HG03064 (cell line): ENCODE results near the gene NUP107.
A peak's percentile ranks its signal among the peaks of the same experiment; 100 is the strongest.

ENCODE experiments used
- ATAC-seq: cut with Tn5 transposase; IDR thresholded peaks from one replicate; pipeline ENCODE4 v1.9.1; 2021; ENCODE audit warnings: low read depth; ENCODE audit not compliant: unreplicated experiment

Gene NUP107

GRCh38 chr12:68771223-68771925 is 84.6 kb downstream of the NUP107 start:
- ATAC-seq, result no peak

- no peak for ATAC-seq
Measured at GRCh38 chr12:68772714-68773113, 85.9 kb downstream of the NUP107 start.

GRCh38 chr12:68773582-68773981 is 86.8 kb downstream of the NUP107 start:
- ATAC-seq, result no peak

GRCh38 chr12:68775121-68775630 is 88.4 kb downstream of the NUP107 start:
- no peak for ATAC-seq

- no peak for ATAC-seq
Measured at GRCh38 chr12:68776976-68777610, 90.3 kb downstream of the NUP107 start.

- no peak for ATAC-seq
Measured at GRCh38 chr12:68779280-68779679, 92.5 kb downstream of the NUP107 start.

- no peak for ATAC-seq
Measured at GRCh38 chr12:68780731-68781130, 94.0 kb downstream of the NUP107 start.

GRCh38 chr12:68781728-68782127 is 95.0 kb downstream of the NUP107 start:
- ATAC-seq, result no peak

- ATAC-seq, result no peak
Measured at GRCh38 chr12:68784015-68784414, 97.2 kb downstream of the NUP107 start.

- ATAC-seq, result no peak
Measured at GRCh38 chr12:68785358-68785757, 98.6 kb downstream of the NUP107 start.

GRCh38 chr12:68785823-68786222 is 99.0 kb downstream of the NUP107 start:
- ATAC-seq, result no peak

GRCh38 chr12:68786929-68787328 is 100.2 kb downstream of the NUP107 start:
- ATAC-seq, result no peak

GRCh38 chr12:68788554-68789143 is 101.9 kb downstream of the NUP107 start:
- no peak for ATAC-seq

- ATAC-seq, result no peak
Measured at GRCh38 chr12:68789144-68789878, 102.5 kb downstream of the NUP107 start.

GRCh38 chr12:68790081-68790951 is 103.5 kb downstream of the NUP107 start:
- no peak for ATAC-seq

- no peak for ATAC-seq
Measured at GRCh38 chr12:68790952-68791234, 104.1 kb downstream of the NUP107 start.

- ATAC-seq, result no peak
Measured at GRCh38 chr12:68791897-68792481, 105.2 kb downstream of the NUP107 start.

GRCh38 chr12:68792952-68793351 is 106.2 kb downstream of the NUP107 start:
- ATAC-seq, result peak; percentile 83

- no peak for ATAC-seq
Measured at GRCh38 chr12:68793436-68793835, 106.7 kb downstream of the NUP107 start.
